DMS114 treated with DMSO at 0.1 percent for 48 hours (cell line): ENCODE measurements around the gene CA14.
"Not testable (repeated sequence)": the region's sequence is repeated elsewhere in the genome, so short reads cannot be mapped to it uniquely, and the experiment has no call there.

Experiments used
- DNase-seq: peaks from one replicate; lab custom pipeline; 2025; ENCODE audit not compliant: unreplicated experiment; lab: John Stamatoyannopoulos, UW

The CA14 gene

GRCh38 chr1:150257624-150258585 lies at the start of gene CA14:
TSS of gene CA14 (plus strand) at chr1:150257774. CDS start at chr1:150258129, 355 bp downstream.
- no peak for DNase-seq

DNA sequence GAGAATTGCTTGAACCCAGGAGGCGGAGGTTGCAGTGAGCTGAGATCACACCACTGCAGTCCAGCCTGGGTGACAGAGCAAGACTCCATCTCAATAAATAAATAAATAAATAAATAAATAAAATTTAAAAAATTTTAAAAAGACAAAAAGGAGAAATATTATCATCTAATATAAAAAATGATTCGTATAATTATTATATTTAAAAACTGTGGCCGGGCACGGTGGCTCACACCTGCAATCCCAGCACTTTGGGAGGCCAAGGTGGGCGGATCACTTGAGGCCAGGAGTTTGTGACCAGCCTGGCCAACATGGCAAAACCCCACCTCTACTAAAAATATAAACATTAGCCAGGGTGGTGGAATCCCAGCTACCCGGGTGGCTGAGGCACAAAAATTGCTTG lies 49.1 kb upstream of the CA14 start:
- not testable (repeated sequence) for DNase-seq

- no peak for DNase-seq
Observed at GRCh38 chr1:150210091-150210490, 47.5 kb upstream of the CA14 start.

DNA sequence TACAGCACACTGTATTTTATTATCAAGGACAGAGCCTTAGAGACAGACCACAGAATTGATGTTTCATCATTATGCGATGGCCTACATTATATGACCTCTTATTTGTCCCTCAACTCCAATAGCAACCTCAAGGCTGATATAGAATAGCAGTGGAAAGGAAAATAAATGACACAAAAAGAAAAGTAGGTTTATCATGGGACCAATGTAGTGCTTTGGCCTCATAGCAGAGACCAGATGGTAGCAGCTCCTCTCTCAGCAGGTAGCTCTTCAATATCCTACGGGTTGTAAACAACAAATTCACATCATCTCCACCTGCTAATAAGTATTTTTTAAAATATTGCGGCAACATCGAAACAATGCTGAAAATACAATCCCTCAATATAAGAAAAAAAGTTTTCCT lies 46.9 kb upstream of the CA14 start:
- no peak for DNase-seq

DNA sequence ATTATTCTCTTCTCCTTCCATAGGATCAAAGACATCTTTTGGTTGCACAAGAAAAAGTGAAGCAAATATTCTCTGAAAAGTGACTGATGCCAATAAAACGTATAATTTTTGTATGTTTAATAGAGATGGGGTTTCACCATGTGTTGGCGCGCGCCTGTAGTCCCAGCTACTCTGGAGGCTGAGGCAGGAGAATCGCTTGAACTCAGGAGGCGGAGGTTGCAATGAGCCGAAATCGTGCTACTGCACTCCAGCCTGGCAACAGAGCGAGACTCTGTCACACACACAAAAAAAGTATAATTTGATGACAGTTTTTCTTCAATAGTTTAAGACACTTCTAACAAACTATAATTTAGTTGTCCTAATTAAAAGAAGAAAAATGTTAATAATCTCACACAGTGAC lies 45.5 kb upstream of the CA14 start:
- no peak for DNase-seq

DNA sequence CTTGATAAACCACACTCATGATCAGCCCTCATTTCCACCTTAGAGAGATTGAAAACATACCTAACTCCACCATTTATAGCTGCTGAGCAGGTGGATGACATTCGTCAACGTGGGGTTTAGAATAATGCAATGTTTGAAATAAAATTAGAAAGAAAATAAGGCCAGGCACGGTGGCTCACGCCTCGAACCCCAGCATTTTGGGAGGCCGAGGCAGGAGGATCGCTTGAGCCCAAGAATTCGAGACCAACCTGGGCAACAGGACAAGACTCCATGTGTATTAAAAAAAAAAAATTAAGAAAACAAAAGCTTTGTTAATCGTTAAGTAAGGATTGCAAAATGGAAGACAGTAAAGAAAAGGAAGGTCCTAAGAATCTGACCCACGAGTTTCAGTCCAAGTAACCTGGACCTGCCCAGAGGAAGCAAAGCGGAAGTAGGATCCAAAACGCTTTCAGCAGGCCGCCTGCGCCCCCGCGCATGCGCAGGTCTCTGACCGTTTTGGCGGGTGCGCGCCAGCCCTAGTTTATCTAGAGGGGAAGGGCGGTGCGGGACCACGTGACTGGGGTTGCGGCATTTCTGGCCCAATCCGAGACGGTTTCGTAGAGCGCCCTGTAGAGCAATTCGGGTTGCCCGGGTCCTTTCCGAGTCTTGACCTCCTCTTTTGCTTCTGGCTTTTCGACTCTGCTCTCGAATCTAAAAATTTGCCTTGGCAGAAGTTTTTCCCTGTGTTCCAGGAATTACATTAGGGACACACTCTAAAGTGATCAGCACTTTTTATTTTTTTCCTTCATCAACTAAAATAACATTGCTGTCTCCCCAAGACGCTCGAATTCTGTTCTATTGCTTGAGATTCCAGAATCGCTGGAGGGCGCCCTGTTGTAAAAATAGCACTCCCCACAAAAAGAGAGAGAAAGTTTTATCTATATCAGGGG lies 44.1 kb upstream of the CA14 start:
- peak; percentile 97 for DNase-seq

GRCh38 chr1:150214099-150214756 lies 43.3 kb upstream of the CA14 start:
- not testable (repeated sequence) for DNase-seq

GRCh38 chr1:150215855-150216254 lies 41.7 kb upstream of the CA14 start:
- not testable (repeated sequence) for DNase-seq

DNA sequence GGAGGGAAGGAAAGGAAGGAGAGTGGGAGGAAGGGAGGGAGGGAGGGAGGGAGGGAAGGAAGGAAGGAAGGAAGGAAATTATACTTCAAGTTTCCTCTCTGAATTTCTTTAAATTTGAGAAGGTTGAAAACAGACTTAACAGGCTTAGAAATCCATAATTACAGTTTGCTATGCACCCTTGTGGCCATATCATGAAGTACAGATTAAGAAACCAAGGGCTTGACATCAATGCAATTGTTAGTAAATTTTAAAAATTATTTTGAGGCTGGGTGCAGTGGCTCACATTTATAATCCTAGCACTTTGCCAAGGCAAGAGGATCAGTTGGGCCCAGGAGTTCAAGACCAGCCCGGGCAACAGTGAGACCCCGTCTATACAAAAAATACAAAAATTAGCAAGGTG lies 36.0 kb upstream of the CA14 start:
- peak; percentile 39 for DNase-seq

- no peak for DNase-seq
Observed at GRCh38 chr1:150224983-150225382, 32.6 kb upstream of the CA14 start.

DNA sequence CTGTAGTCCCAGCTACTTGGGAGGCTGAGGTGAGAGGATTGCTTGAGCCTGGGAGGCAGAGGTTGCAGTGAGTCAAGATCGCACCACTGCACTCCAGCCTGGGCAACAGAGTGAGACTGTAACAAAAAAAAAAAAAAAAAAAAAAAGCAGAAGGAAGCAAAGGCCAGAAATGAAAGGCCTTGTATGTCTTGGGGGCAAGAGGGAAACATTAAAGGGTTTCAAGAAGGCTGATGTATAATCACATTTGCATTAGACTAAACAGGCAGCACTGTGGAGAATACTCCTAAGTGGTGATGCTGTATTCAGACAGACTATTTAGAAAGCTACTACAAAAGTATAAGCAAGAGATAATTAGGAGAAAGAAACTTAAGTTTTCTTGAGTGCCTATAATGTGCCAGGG lies 32.0 kb upstream of the CA14 start:
- no peak for DNase-seq

- DNase-seq, result no peak
Observed at GRCh38 chr1:150226486-150226885, 31.1 kb upstream of the CA14 start.

- no peak for DNase-seq
Observed at GRCh38 chr1:150227228-150227627, 30.3 kb upstream of the CA14 start.

GRCh38 chr1:150228246-150228645 lies 29.3 kb upstream of the CA14 start:
- DNase-seq, result not testable (repeated sequence)

- DNase-seq, result not testable (repeated sequence)
Observed at GRCh38 chr1:150232921-150233320, 24.7 kb upstream of the CA14 start.

GRCh38 chr1:150233359-150234308 lies 23.9 kb upstream of the CA14 start:
- DNase-seq, result peak; percentile 37

- no peak for DNase-seq
Observed at GRCh38 chr1:150234309-150234565, 23.3 kb upstream of the CA14 start.

GRCh38 chr1:150234566-150235293 lies 22.8 kb upstream of the CA14 start:
- peak; percentile 61 for DNase-seq

DNA sequence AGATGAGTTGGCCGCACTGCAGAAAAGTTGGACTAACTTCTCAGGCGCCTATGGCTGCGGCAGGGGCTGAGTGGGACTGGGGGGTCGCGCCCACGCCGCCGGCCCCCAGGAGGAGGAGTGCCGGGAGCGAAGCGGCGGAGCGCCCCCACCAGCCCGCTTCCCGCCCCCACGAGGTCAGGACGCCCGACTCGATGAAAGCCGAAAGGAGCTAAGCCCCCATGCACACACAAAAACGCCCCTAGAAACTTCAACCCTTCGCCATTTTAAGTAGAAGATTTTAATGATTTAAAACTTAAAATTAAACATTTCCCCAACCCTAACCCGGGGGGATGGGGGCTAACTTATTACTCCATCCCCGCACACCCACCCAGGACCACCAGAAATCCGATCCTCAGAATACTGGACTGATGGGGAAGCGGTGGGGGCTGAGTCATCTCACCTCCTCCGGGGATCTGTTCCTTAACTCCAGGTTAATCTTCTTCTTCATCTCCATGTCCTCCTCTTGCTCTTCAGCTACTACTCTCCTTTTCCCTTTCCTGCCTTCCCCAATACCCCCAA lies 22.2 kb upstream of the CA14 start:
- DNase-seq, result no peak
